H1 (cell line): ENCODE data around the gene CCDC74A. TPM values are rescaled to one million over a fixed set of nuclear protein-coding genes. Genes with fewer than 3 reads are reported as not detected.

Source experiments
- CTCF ChIA-PET: fragments of 300-600 bp; sonication (Branson Sonifier 250); formaldehyde crosslinking; loops from one replicate; lab custom pipeline; 2021; ENCODE audit not compliant: partially characterized antibody; lab: Charles Lee
- POLR2A ChIA-PET: fragments of 300-600 bp; sonication (Branson Sonifier 250); formaldehyde crosslinking; loops from one replicate; lab custom pipeline; 2021; ENCODE audit warnings: inconsistent platforms; ENCODE audit not compliant: partially characterized antibody; lab: Charles Lee
- DNase-seq, 2 experiments: peaks; one replicate each; pipeline versions ENCODE4 v3.0.0 to v3.0.0-alpha.2; 2010 to 2022; ENCODE audit warnings: low spot score in 2 of 2, low read depth in 1 of 2, mixed read lengths in 1 of 2
- FAIRE-seq: peaks from 2 replicates; lab custom pipeline; 2011; peaks lifted over from hg19 to GRCh38; lab: Jason Lieb, UNC
- H2AFZ ChIP-seq: 2 replicates; pipeline ENCODE4 v1.8.1; 2012; ENCODE audit warnings: low read length, inconsistent platforms
- H2AK5ac ChIP-seq: 2 replicates; pipeline ENCODE4 v1.6.1; 2013; ENCODE audit warnings: low read depth, low read length
- H2BK120ac ChIP-seq: replicated peaks from 2 replicates; pipeline ENCODE3; 2013; ENCODE audit warnings: low read depth, low read length, inconsistent platforms
- H2BK12ac ChIP-seq: 2 replicates; pipeline ENCODE4 v1.6.1; 2013; ENCODE audit warnings: low read depth, low read length
- H2BK15ac ChIP-seq: 2 replicates; pipeline ENCODE4 v1.6.1; 2013; ENCODE audit warnings: low read length
- H2BK20ac ChIP-seq: 2 replicates; pipeline ENCODE4 v1.6.1; 2013; ENCODE audit warnings: low read length
- H2BK5ac ChIP-seq: 2 replicates; pipeline ENCODE4 v1.6.1; 2013; ENCODE audit warnings: low read depth, low read length
- H3K14ac ChIP-seq: 2 replicates; pipeline ENCODE4 v1.6.1; 2013; ENCODE audit warnings: inconsistent platforms; ENCODE audit not compliant: insufficient read length
- H3K18ac ChIP-seq: 2 replicates; pipeline ENCODE4 v1.6.1; 2013; ENCODE audit warnings: low read length; ENCODE audit errors: extremely low read depth
- H3K23ac ChIP-seq: 2 replicates; pipeline ENCODE4 v1.6.1; 2013; ENCODE audit warnings: inconsistent platforms; ENCODE audit not compliant: insufficient read length
- H3K23me2 ChIP-seq: 2 replicates; pipeline ENCODE4 v1.6.1; 2013; ENCODE audit warnings: low read depth, low read length
- H3K27ac ChIP-seq: 2 replicates; pipeline ENCODE4 v1.6.1; 2011; ENCODE audit warnings: low read depth, low read length, inconsistent platforms
- H3K27me3 ChIP-seq, 4 experiments: replicated peaks in 1 of 4; 1 replicate in 1 of 4; 2 replicates in 3 of 4; pipeline versions ENCODE4 v1.6.1 to v1.8.1; 2011 to 2013; ENCODE audit warnings: low read length in 3 of 4, mild to moderate bottlenecking in 3 of 4, inconsistent platforms in 2 of 4, mixed read lengths in 2 of 4, moderate library complexity in 1 of 4; ENCODE audit not compliant: control insufficient read depth in 3 of 4, insufficient read depth in 3 of 4; ENCODE audit errors: extremely low read depth in 1 of 4
- H3K36me3 ChIP-seq, 4 experiments: 2 replicates each; pipeline versions ENCODE4 v1.6.1 to v1.8.1; 2011 to 2013; ENCODE audit warnings: mild to moderate bottlenecking in 4 of 4, low read length in 3 of 4, moderate library complexity in 2 of 4, control low read depth in 1 of 4, inconsistent platforms in 1 of 4; ENCODE audit not compliant: insufficient read depth in 4 of 4, control insufficient read depth in 2 of 4
- H3K4ac ChIP-seq: replicated peaks from 2 replicates; pipeline ENCODE3; 2013; ENCODE audit warnings: low read length, low read depth, mixed read lengths, inconsistent platforms; ENCODE audit not compliant: insufficient read length
- H3K4me1 ChIP-seq, 4 experiments: replicated peaks in 1 of 4; 1 replicate in 1 of 4; 2 replicates in 3 of 4; pipeline versions ENCODE4 v1.6.1 to v1.8.1; 2011 to 2013; ENCODE audit warnings: low read length in 3 of 4, inconsistent platforms in 2 of 4, mixed read lengths in 1 of 4; ENCODE audit not compliant: insufficient read depth in 4 of 4, control insufficient read depth in 3 of 4
- H3K4me2 ChIP-seq, 2 experiments: 2 replicates each; pipeline versions ENCODE4 v1.6.1 to v1.8.1; 2011 to 2013; ENCODE audit warnings: low read depth in 2 of 2, low read length in 2 of 2, control low read depth in 1 of 2, inconsistent platforms in 1 of 2, mild to moderate bottlenecking in 1 of 2; ENCODE audit not compliant: insufficient read depth in 1 of 2
- H3K4me3 ChIP-seq, 4 experiments: fragments of 200-600, 300-600 bp in 1 of 4; sonication (generic), shearing (Covaris generic), sonication (Bioruptor Twin) in 1 of 4; 2 replicates each; pipeline versions ENCODE4 v1.5.1 to v1.8.1; 2011 to 2016; ENCODE audit warnings: low read length in 4 of 4, low read depth in 3 of 4, control low read depth in 2 of 4, inconsistent platforms in 2 of 4, mild to moderate bottlenecking in 2 of 4, mixed read lengths in 1 of 4, moderate library complexity in 1 of 4; ENCODE audit not compliant: insufficient read depth in 2 of 4; ENCODE audit errors: extremely low read depth in 1 of 4
- H3K56ac ChIP-seq: replicated peaks from 2 replicates; pipeline ENCODE3; 2013; ENCODE audit warnings: low read depth, mild to moderate bottlenecking, mixed read lengths, low read length, inconsistent platforms; ENCODE audit not compliant: insufficient read length
- H3K79me1 ChIP-seq: 2 replicates; pipeline ENCODE4 v1.6.1; 2013; ENCODE audit warnings: low read depth, low read length, control low read depth
- H3K79me2 ChIP-seq, 2 experiments: 2 replicates each; pipeline versions ENCODE4 v1.6.1 to v1.8.1; 2012 to 2013; ENCODE audit warnings: low read length in 2 of 2, mild to moderate bottlenecking in 2 of 2, inconsistent platforms in 1 of 2; ENCODE audit not compliant: insufficient read depth in 2 of 2, control insufficient read depth in 1 of 2
- H3K9ac ChIP-seq, 4 experiments: replicated peaks in 1 of 4; 1 replicate in 1 of 4; 2 replicates in 3 of 4; pipeline versions ENCODE4 v1.6.1 to v1.8.1; 2011 to 2013; ENCODE audit warnings: low read depth in 3 of 4, low read length in 3 of 4, control low read depth in 2 of 4, mild to moderate bottlenecking in 2 of 4, moderate library complexity in 2 of 4, inconsistent platforms in 1 of 4; ENCODE audit errors: extremely low read depth in 1 of 4
- H3K9me3 ChIP-seq, 2 experiments: 2 replicates each; pipeline versions ENCODE4 v1.6.1 to v1.8.1; 2012 to 2013; ENCODE audit warnings: mild to moderate bottlenecking in 2 of 2, moderate library complexity in 2 of 2, control low read depth in 1 of 2, inconsistent platforms in 1 of 2, low read depth in 1 of 2, low read length in 1 of 2, mixed read lengths in 1 of 2; ENCODE audit not compliant: insufficient read depth in 2 of 2
- H4K20me1 ChIP-seq, 2 experiments: replicated peaks in 1 of 2; 2 replicates each; pipeline versions ENCODE3 to v1.8.1; 2011 to 2013; ENCODE audit warnings: inconsistent platforms in 2 of 2, low read length in 2 of 2, mild to moderate bottlenecking in 1 of 2; ENCODE audit not compliant: insufficient read depth in 2 of 2, control insufficient read depth in 1 of 2
- H4K5ac ChIP-seq: 2 replicates; pipeline ENCODE4 v1.6.1; 2013; ENCODE audit warnings: low read length, low read depth, mixed read lengths, inconsistent platforms; ENCODE audit not compliant: insufficient read length
- H4K8ac ChIP-seq: 2 replicates; pipeline ENCODE4 v1.8.0; 2013; ENCODE audit warnings: mild to moderate bottlenecking, moderate library complexity, low read length, inconsistent platforms; ENCODE audit not compliant: insufficient read depth; ENCODE audit errors: extremely low read depth
- H4K91ac ChIP-seq: replicated peaks from 2 replicates; pipeline ENCODE3; 2013; ENCODE audit warnings: low read length, mixed read lengths, inconsistent platforms; ENCODE audit not compliant: insufficient read length
- ASH2L ChIP-seq: fragments of 200-600, 300-600 bp; sonication (generic); IDR thresholded peaks from one replicate; pipeline ENCODE4 v1.7.1; 2017; ENCODE audit warnings: low read length
- BCL11A ChIP-seq, 2 experiments: IDR thresholded peaks; one replicate each; pipeline ENCODE4 v1.6.1; 2011; ENCODE audit warnings: low read depth in 2 of 2, low read length in 2 of 2, mild to moderate bottlenecking in 2 of 2
- BRCA1 ChIP-seq: IDR thresholded peaks from 2 replicates; pipeline ENCODE4 v1.6.1; 2012; ENCODE audit warnings: low read depth, low read length, improper control_type of control experiment
- CHD1 ChIP-seq: IDR thresholded peaks from 2 replicates; pipeline ENCODE4 v1.6.1; 2012; ENCODE audit warnings: low read depth, low read length, improper control_type of control experiment
- CREB1 ChIP-seq: IDR thresholded peaks from 2 replicates; pipeline ENCODE4 v1.6.1; 2012; ENCODE audit warnings: inconsistent platforms
- POLR2AphosphoS5 ChIP-seq: IDR thresholded peaks from 2 replicates; pipeline ENCODE4 v1.6.1; 2011; ENCODE audit warnings: low read depth, low read length
- RXRA ChIP-seq: IDR thresholded peaks from 2 replicates; pipeline ENCODE4 v1.6.1; 2011; ENCODE audit warnings: low read depth, mild to moderate bottlenecking, low read length, moderate library complexity; ENCODE audit not compliant: insufficient read depth
- SIX5 ChIP-seq: IDR thresholded peaks from 2 replicates; pipeline ENCODE4 v1.6.1; 2011; ENCODE audit warnings: mild to moderate bottlenecking, low read depth, low read length
- SP1 ChIP-seq: IDR thresholded peaks from 2 replicates; pipeline ENCODE4 v1.6.1; 2011; ENCODE audit warnings: low read depth, low read length
- SP4 ChIP-seq: IDR thresholded peaks from 2 replicates; pipeline ENCODE4 v1.6.1; 2012; ENCODE audit warnings: low read length, inconsistent platforms
- TAF1 ChIP-seq: IDR thresholded peaks from 2 replicates; pipeline ENCODE4 v1.6.1; 2011; ENCODE audit warnings: mild to moderate bottlenecking, low read depth, low read length
- ZNF274 ChIP-seq: IDR thresholded peaks from 2 replicates; pipeline ENCODE4 v1.7.0; 2012; ENCODE audit warnings: low read length, borderline replicate concordance; ENCODE audit errors: extremely low read depth
- WGBS, 2 experiments: shearing (Covaris generic) in 1 of 2; methylation state at CpG; one replicate each; pipeline versions ENCODE4 v1.1.6 to v1.1.7; 2013 to 2015; ENCODE audit warnings: low lambda C conversion rate in 2 of 2, mixed read lengths in 2 of 2, inconsistent platforms in 1 of 2, low coverage in 1 of 2, missing lambda C conversion rate in 1 of 2; ENCODE audit not compliant: insufficient replicate concordance in 2 of 2, insufficient coverage in 1 of 2, insufficient read length in 1 of 2; ENCODE audit errors: extremely low coverage in 1 of 2, missing lambda C conversion rate in 1 of 2; 5-methylcytosine and 5-hydroxymethylcytosine counted together
- polyA plus RNA-seq, 7 experiments: library from polyadenylated mRNA; depleted of rRNA in 3 of 7; stranded (reverse) in 5 of 7; unstranded in 2 of 7; fragments of >200 nt in 5 of 7; fragments of 200-250 nt in 2 of 7; gene quantifications; 1 replicate in 5 of 7; 2 replicates in 1 of 7; 4 replicates in 1 of 7; pipeline versions ENCODE4 v1.2.1 to v1.2.3, GENCODE V29; 2011 to 2013; ENCODE audit warnings: missing spikeins in 2 of 7, mixed read lengths in 2 of 7
- total RNA-seq: library from RNA; stranded (reverse); fragmentation: NEBNext Ultra II Directional; extraction: Animal tissue kit (Norgen Biotek cat#: 25700); gene quantifications from 2 replicates; pipeline ENCODE4 v1.2.1, GENCODE V29; 2021
- TF ChIP-seq, protein P1 (sequence below): IDR thresholded peaks from 2 replicates; pipeline ENCODE4 v1.6.1; 2012; ENCODE audit warnings: inconsistent platforms

The CCDC74A gene
- total and polyA plus RNA-seq, 2 of the 8 experiments (the other 6 are each of a cell fraction or from before 2014, with no cell fraction given) = 18.1 to 21.0 TPM

DNA sequence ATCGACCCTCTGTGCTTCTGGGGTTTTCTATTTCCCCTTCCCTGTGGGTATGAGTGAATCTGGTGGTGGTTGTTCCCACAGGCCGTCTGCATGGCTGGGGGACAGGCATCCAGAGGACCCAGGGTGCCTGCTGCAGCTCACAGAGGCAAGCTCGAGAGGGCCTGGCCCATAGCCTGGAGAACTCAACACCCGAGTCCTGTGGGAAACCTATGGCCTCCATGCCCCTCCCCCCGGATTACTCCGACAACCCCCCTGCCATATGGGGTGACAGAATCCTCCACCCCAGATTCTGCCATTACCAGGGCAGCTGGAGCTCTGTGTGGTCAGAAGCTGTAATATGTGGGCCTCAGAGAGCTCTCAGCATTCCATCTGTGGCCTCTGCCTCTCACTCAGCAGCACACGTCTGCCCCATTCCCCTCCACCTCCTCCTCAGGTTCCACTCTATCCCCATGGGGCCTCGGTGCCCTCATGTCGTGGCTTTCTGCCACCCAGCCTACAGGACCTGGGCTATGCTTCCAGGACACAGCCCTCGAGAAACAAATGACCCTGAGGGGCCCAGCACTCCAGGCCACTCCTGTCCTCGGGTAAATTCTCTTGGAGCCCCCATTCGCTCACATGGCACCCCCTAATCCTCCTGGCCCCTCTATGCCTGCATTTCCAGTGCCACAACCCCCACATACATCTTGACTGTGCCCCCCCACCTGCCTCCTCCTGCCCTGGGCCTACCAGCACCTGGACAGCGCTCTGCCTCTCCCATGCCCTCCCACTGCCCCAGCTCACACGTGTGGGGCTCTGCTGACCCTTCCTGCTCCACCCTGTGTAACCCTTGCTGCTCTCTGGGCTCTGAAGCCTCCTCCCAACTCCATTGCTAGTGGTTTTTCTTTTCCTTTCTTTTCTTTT lies 39.1 kb upstream of the CCDC74A start:
- H3K4me2 ChIP-seq = no peak overlapping the region
- no peaks in the 10 kb centered on the region for H3K27me3 ChIP-seq
- H3K79me2 ChIP-seq = peaks cover 5 to 20% of the 10 kb centered on the region in 2 experiments; a peak in 3 of 4 replicates
- no peak overlapping the region for H2AFZ ChIP-seq
- H3K9ac ChIP-seq = no peak overlapping the region
- H4K20me1 ChIP-seq = peaks cover 0 to 4% of the 10 kb centered on the region in 2 experiments
- peaks cover 5% of the 10 kb centered on the region; the same call in 1 of the 2 replicates for H3K79me1 ChIP-seq
- no peak overlapping the region for H3K56ac ChIP-seq
- no peak overlapping the region for H3K27ac ChIP-seq
- H3K18ac ChIP-seq = no peak overlapping the region
- CTCF ChIA-PET = interaction anchor here (0.7 to 1.0 kb wide), 3 partner anchors 75 to 646 kb away, joined by 3 read pairs; no protein-coding TSS in a partner anchor
- H3K23ac ChIP-seq = no peak overlapping the region
- no peak overlapping the region for H2BK5ac ChIP-seq
- peaks cover 5% of the 10 kb centered on the region; the same call in 1 of the 2 replicates for H3K23me2 ChIP-seq
- no peak overlapping the region for H3K14ac ChIP-seq
- H2BK20ac ChIP-seq = no peak overlapping the region
- FAIRE-seq (no peak), DNase-seq (no peak)
- no peak overlapping the region for H4K5ac ChIP-seq
- peaks cover 0 to 3% (median 0%) of the 10 kb centered on the region in 4 experiments; a peak in 1 of 8 replicates for H3K36me3 ChIP-seq
- WGBS, 2 experiments = 82% methylated on average over 13 of the region's 14 CpGs; no CpG with 5 or more reads in 1 of the 2 experiments
- H2BK120ac ChIP-seq = no peak overlapping the region
- POLR2A ChIA-PET = interaction anchor here (1.2 kb wide), 1 partner anchor 1302 kb away, joined by 6 read pairs; no protein-coding TSS in a partner anchor
- H2BK12ac ChIP-seq = no peak overlapping the region
- H4K91ac ChIP-seq = no peak overlapping the region
- no peaks in the 10 kb centered on the region for H3K9me3 ChIP-seq
- H3K4me1 ChIP-seq = peaks cover 0 to 8% (median 6%) of the 10 kb centered on the region in 4 experiments; a peak in 6 of 7 replicates
- H2AK5ac ChIP-seq = no peak overlapping the region
- H3K4me3 ChIP-seq = no peak overlapping the region
- no peak overlapping the region for H3K4ac ChIP-seq
- no peak overlapping the region for H2BK15ac ChIP-seq
- H4K8ac ChIP-seq = no peak overlapping the region
- TF ChIP-seq SIX5 (no peak), TAF1 (no peak), SP4 (no peak), ASH2L (no peak), CREB1 (no peak), ZNF274 (no peak), POLR2AphosphoS5 (no peak), RXRA (no peak), BRCA1 (no peak), SP1 (no peak), CHD1 (no peak), BCL11A (IDR thresholded peaks at IDR 0.05; ENCODE audit: low read depth in 2 of 2, low read length in 2 of 2) (no peak)
- TF ChIP-seq, protein P1, sequence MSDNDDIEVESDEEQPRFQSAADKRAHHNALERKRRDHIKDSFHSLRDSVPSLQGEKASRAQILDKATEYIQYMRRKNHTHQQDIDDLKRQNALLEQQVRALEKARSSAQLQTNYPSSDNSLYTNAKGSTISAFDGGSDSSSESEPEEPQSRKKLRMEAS = no peak
